K562 (cell line): Measurements from ENCODE around the gene FLAD1. TPM values are rescaled to one million over a fixed set of nuclear protein-coding genes. Genes with fewer than 3 reads are reported as not detected.

ENCODE experiments used
- CHD1 ChIP-seq: fragments of 200-600 bp; sonication (generic); IDR thresholded peaks from one replicate; pipeline ENCODE4 v1.6.1; 2012; ENCODE audit warnings: mild to moderate bottlenecking, moderate library complexity, low read length, inconsistent platforms
- PCBP1 ChIP-seq: fragments of 200-400 bp; formaldehyde crosslinking; IDR thresholded peaks from 2 replicates; pipeline ENCODE4 v1.6.1; 2018; ENCODE audit warnings: mild to moderate bottlenecking, low read depth, low read length; ENCODE audit not compliant: poor library complexity, severe bottlenecking
- PHF8 ChIP-seq: fragments of 200-600 bp; sonication (generic); IDR thresholded peaks from 2 replicates; pipeline ENCODE4 v1.6.1; 2012; ENCODE audit warnings: mixed run types, mild to moderate bottlenecking, inconsistent platforms, low read length, moderate library complexity, borderline replicate concordance
- TEAD4 ChIP-seq, 2 experiments: sonication (generic) in 1 of 2; formaldehyde crosslinking in 1 of 2; IDR thresholded peaks; 2 replicates each; pipeline versions ENCODE4 v1.6.1 to v1.8.0; 2012 to 2022; ENCODE audit warnings: borderline replicate concordance in 1 of 2, inconsistent platforms in 1 of 2, low read length in 1 of 2, mild to moderate bottlenecking in 1 of 2, missing genetic modification reagents in 1 of 2
- ZNF551 ChIP-seq: fragments of 250-450 bp; sonication (Bioruptor Pico); IDR thresholded peaks from 2 replicates; pipeline ENCODE4 v1.5.0; 2021; ENCODE audit warnings: mild to moderate bottlenecking, moderate library complexity
- polyA plus RNA-seq, 8 experiments: library from polyadenylated mRNA; depleted of rRNA in 4 of 8; stranded (reverse) in 5 of 8; unstranded in 3 of 8; fragments of >200 nt; fragmentation: Nextera tagmentation in 2 of 8; fragmentation: Illumina TruSeq in 1 of 8; extraction: Ambion mirVana in 2 of 8; extraction: Trizol in 1 of 8; gene quantifications; 2 replicates each; pipeline versions ENCODE4 v1.2.1 to v1.2.3, GENCODE V29; 2011 to 2014; ENCODE audit warnings: inconsistent platforms in 1 of 8, missing spikeins in 1 of 8
- total RNA-seq, 7 experiments: library from RNA; depleted of rRNA in 6 of 7; stranded (reverse); fragments of >200 nt in 6 of 7; fragmentation: Illumina TruSeq in 2 of 7; extraction: Trizol in 2 of 7; gene quantifications; 2 replicates each; pipeline versions ENCODE4 v1.2.1 to v1.2.3, GENCODE V29; 2011 to 2021; ENCODE audit warnings: low replicate concordance in 1 of 7
- TF ChIP-seq, protein P1 (sequence below): fragments of 250-450 bp; sonication (Bioruptor Pico); IDR thresholded peaks from 2 replicates; pipeline ENCODE4 v1.4.0; 2020
- TF ChIP-seq, protein P2 (sequence below): fragments of 450-650 bp; formaldehyde crosslinking; IDR thresholded peaks from 2 replicates; pipeline ENCODE4 v1.4.0; 2020; ENCODE audit warnings: mild to moderate bottlenecking, moderate library complexity
- TF ChIP-seq, protein P3 (sequence below): fragments of 450-650 bp; IDR thresholded peaks from 2 replicates; pipeline ENCODE4 v1.7.0; 2016; ENCODE audit warnings: borderline replicate concordance
- TF ChIP-seq, protein P4 (sequence below): fragments of 450-650 bp; formaldehyde crosslinking; IDR thresholded peaks from 2 replicates; pipeline ENCODE4 v1.4.0; 2022; ENCODE audit warnings: mild to moderate bottlenecking, moderate library complexity

Gene FLAD1
- total and polyA plus RNA-seq, 9 of the 15 experiments (the other 6 are each of a cell fraction or from before 2014, with no cell fraction given): 24.9 to 85.8 (median 67.0) TPM

DNA sequence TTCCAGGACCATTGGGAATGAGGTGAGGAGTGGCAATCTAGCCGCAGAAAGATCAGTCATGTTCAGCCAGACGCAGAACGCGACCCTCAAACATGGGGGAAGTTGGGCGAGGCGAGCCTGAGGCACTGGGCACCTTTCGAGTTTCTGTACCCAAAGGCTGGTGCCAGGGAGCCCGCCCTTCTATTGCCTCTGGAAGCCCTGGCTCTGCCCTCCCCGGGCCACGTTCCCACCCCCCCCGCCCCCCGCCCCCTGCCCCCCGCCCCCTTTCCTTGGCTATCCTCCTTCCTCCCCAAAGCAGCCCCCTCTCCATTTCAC lies 17.2 kb downstream of the FLAD1 start (continued):
- TF ChIP-seq, protein P1, sequence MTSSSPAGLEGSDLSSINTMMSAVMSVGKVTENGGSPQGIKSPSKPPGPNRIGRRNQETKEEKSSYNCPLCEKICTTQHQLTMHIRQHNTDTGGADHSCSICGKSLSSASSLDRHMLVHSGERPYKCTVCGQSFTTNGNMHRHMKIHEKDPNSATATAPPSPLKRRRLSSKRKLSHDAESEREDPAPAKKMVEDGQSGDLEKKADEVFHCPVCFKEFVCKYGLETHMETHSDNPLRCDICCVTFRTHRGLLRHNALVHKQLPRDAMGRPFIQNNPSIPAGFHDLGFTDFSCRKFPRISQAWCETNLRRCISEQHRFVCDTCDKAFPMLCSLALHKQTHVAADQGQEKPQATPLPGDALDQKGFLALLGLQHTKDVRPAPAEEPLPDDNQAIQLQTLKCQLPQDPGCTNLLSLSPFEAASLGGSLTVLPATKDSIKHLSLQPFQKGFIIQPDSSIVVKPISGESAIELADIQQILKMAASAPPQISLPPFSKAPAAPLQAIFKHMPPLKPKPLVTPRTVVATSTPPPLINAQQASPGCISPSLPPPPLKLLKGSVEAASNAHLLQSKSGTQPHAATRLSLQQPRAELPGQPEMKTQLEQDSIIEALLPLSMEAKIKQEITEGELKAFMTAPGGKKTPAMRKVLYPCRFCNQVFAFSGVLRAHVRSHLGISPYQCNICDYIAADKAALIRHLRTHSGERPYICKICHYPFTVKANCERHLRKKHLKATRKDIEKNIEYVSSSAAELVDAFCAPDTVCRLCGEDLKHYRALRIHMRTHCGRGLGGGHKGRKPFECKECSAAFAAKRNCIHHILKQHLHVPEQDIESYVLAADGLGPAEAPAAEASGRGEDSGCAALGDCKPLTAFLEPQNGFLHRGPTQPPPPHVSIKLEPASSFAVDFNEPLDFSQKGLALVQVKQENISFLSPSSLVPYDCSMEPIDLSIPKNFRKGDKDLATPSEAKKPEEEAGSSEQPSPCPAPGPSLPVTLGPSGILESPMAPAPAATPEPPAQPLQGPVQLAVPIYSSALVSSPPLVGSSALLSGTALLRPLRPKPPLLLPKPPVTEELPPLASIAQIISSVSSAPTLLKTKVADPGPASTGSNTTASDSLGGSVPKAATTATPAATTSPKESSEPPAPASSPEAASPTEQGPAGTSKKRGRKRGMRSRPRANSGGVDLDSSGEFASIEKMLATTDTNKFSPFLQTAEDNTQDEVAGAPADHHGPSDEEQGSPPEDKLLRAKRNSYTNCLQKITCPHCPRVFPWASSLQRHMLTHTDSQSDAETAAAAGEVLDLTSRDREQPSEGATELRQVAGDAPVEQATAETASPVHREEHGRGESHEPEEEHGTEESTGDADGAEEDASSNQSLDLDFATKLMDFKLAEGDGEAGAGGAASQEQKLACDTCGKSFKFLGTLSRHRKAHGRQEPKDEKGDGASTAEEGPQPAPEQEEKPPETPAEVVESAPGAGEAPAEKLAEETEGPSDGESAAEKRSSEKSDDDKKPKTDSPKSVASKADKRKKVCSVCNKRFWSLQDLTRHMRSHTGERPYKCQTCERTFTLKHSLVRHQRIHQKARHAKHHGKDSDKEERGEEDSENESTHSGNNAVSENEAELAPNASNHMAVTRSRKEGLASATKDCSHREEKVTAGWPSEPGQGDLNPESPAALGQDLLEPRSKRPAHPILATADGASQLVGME (CRISPR knock-in tag): no peak
- TF ChIP-seq, protein P2, sequence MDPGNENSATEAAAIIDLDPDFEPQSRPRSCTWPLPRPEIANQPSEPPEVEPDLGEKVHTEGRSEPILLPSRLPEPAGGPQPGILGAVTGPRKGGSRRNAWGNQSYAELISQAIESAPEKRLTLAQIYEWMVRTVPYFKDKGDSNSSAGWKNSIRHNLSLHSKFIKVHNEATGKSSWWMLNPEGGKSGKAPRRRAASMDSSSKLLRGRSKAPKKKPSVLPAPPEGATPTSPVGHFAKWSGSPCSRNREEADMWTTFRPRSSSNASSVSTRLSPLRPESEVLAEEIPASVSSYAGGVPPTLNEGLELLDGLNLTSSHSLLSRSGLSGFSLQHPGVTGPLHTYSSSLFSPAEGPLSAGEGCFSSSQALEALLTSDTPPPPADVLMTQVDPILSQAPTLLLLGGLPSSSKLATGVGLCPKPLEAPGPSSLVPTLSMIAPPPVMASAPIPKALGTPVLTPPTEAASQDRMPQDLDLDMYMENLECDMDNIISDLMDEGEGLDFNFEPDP (CRISPR knock-in tag): no peak
- no peak for TF ChIP-seq PHF8
- TF ChIP-seq PCBP1: no peak
- TF ChIP-seq, protein P3, sequence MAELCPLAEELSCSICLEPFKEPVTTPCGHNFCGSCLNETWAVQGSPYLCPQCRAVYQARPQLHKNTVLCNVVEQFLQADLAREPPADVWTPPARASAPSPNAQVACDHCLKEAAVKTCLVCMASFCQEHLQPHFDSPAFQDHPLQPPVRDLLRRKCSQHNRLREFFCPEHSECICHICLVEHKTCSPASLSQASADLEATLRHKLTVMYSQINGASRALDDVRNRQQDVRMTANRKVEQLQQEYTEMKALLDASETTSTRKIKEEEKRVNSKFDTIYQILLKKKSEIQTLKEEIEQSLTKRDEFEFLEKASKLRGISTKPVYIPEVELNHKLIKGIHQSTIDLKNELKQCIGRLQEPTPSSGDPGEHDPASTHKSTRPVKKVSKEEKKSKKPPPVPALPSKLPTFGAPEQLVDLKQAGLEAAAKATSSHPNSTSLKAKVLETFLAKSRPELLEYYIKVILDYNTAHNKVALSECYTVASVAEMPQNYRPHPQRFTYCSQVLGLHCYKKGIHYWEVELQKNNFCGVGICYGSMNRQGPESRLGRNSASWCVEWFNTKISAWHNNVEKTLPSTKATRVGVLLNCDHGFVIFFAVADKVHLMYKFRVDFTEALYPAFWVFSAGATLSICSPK: no peak
- TF ChIP-seq TEAD4 (IDR thresholded peaks at IDR 0.05; ENCODE audit: low read length): no peak
- no peak for TF ChIP-seq TEAD4 (CRISPR knock-in tag; IDR thresholded peaks at IDR 0.05; ENCODE audit: borderline replicate concordance)
- no peak for TF ChIP-seq ZNF551 (CRISPR knock-in tag)
- TF ChIP-seq, protein P4, sequence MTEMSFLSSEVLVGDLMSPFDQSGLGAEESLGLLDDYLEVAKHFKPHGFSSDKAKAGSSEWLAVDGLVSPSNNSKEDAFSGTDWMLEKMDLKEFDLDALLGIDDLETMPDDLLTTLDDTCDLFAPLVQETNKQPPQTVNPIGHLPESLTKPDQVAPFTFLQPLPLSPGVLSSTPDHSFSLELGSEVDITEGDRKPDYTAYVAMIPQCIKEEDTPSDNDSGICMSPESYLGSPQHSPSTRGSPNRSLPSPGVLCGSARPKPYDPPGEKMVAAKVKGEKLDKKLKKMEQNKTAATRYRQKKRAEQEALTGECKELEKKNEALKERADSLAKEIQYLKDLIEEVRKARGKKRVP (CRISPR knock-in tag): peak; percentile 48; the same call in 1 of the 2 replicates
- TF ChIP-seq CHD1: peak; percentile 67
